Upper lobe of left lung (tissue), 4 donors: ENCODE measurements around the gene NOX5.

Experiments used
- EP300 ChIP-seq, 4 donors: sonication (generic); formaldehyde crosslinking; IDR thresholded peaks; one replicate each; pipeline ENCODE4 v1.5.1; 2017; ENCODE audit warnings: antibody characterized with exemption in 4 of 4, control low read depth in 2 of 4
- TF ChIP-seq, protein P1 (sequence below), 6 experiments: fragments of 450-650 bp in 4 of 6; fragments of 200-600 bp in 2 of 6; sonication (generic) in 2 of 6; IDR thresholded peaks; one replicate each; pipeline ENCODE4 v1.5.1; 2016 to 2019; ENCODE audit warnings: antibody characterized with exemption in 6 of 6

DNA sequence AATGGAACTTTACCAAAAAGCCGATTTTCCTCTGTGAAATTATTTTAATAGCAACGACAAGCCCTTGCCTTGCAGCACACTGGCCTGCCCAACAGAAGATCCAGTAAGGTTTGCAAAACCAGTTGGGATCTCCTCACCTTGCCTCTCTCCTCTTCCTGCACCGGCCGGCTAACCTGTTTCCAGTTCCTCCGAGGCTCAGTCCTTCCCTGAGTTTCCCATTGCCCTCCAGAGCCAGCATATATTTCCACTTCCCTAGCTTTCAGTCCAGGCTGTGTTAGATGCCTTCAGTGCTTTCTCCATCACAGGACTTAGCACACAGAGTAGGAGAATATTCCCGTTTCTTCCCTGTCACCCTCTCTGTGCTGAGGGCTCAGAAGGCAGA, 60.3 kb downstream of the NOX5 start:
- TF ChIP-seq, protein P1, sequence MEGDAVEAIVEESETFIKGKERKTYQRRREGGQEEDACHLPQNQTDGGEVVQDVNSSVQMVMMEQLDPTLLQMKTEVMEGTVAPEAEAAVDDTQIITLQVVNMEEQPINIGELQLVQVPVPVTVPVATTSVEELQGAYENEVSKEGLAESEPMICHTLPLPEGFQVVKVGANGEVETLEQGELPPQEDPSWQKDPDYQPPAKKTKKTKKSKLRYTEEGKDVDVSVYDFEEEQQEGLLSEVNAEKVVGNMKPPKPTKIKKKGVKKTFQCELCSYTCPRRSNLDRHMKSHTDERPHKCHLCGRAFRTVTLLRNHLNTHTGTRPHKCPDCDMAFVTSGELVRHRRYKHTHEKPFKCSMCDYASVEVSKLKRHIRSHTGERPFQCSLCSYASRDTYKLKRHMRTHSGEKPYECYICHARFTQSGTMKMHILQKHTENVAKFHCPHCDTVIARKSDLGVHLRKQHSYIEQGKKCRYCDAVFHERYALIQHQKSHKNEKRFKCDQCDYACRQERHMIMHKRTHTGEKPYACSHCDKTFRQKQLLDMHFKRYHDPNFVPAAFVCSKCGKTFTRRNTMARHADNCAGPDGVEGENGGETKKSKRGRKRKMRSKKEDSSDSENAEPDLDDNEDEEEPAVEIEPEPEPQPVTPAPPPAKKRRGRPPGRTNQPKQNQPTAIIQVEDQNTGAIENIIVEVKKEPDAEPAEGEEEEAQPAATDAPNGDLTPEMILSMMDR (IDR thresholded peaks at IDR 0.05), result no peak
- TF ChIP-seq EP300 (IDR thresholded peaks at IDR 0.05), result no peak
